Raji (cell line): ENCODE data around the gene ERICH6B.

Source experiments
- POLR2A ChIP-seq: IDR thresholded peaks from 2 replicates; pipeline ENCODE4 v1.6.1; 2011; ENCODE audit warnings: low read depth, low read length, control low read depth; ENCODE audit not compliant: insufficient read depth

Gene ERICH6B

GRCh38 chr13:45492538-45492937 lies 123.0 kb downstream of the ERICH6B start:
- no peak for TF ChIP-seq POLR2A
